HEK293 (cell line): Measurements from ENCODE around the gene PDLIM7.

Experiments used
- KLF10 ChIP-seq: fragments of 450-650 bp; IDR thresholded peaks from 2 replicates; pipeline ENCODE4 v1.5.1; 2018; ENCODE audit warnings: missing biosample characterization, mild to moderate bottlenecking, missing genetic modification characterization
- KLF8 ChIP-seq: fragments of 450-650 bp; formaldehyde crosslinking; IDR thresholded peaks from 2 replicates; pipeline ENCODE4 v1.5.1; 2016; ENCODE audit warnings: missing biosample characterization, missing genetic modification characterization
- YY1 ChIP-seq: fragments of 450-650 bp; formaldehyde crosslinking; IDR thresholded peaks from 2 replicates; pipeline ENCODE4 v1.5.1; 2018; ENCODE audit warnings: missing biosample characterization, missing genetic modification characterization
- ZBTB7A ChIP-seq: fragments of 450-650 bp; formaldehyde crosslinking; IDR thresholded peaks from 2 replicates; pipeline ENCODE4 v1.5.1; 2016; ENCODE audit warnings: low read depth, missing biosample characterization, missing genetic modification characterization
- ZFP3 ChIP-seq: fragments of 450-650 bp; formaldehyde crosslinking; IDR thresholded peaks from 2 replicates; pipeline ENCODE4 v1.5.1; 2016; ENCODE audit warnings: low read depth, missing biosample characterization, missing genetic modification characterization
- ZNF169 ChIP-seq: fragments of 450-650 bp; formaldehyde crosslinking; IDR thresholded peaks from 2 replicates; pipeline ENCODE4 v1.5.1; 2016; ENCODE audit warnings: missing biosample characterization, missing genetic modification characterization
- ZNF175 ChIP-seq: fragments of 450-650 bp; formaldehyde crosslinking; IDR thresholded peaks from 2 replicates; pipeline ENCODE4 v1.5.1; 2016; ENCODE audit warnings: missing biosample characterization, missing genetic modification characterization
- ZNF561 ChIP-seq: fragments of 450-650 bp; IDR thresholded peaks from 2 replicates; pipeline ENCODE4 v1.5.1; 2018; ENCODE audit warnings: missing biosample characterization, missing genetic modification characterization, borderline replicate concordance
- ZNF629 ChIP-seq: fragments of 450-650 bp; formaldehyde crosslinking; IDR thresholded peaks from 2 replicates; pipeline ENCODE4 v1.5.1; 2017; ENCODE audit warnings: missing biosample characterization, missing genetic modification characterization
- ZNF670 ChIP-seq: fragments of 450-650 bp; formaldehyde crosslinking; IDR thresholded peaks from 2 replicates; pipeline ENCODE4 v1.5.1; 2016; ENCODE audit warnings: missing biosample characterization, missing genetic modification characterization, low read depth
- TF ChIP-seq, protein P1 (sequence below): fragments of 450-650 bp; formaldehyde crosslinking; IDR thresholded peaks from 2 replicates; pipeline ENCODE4 v1.5.1; 2016; ENCODE audit warnings: missing biosample characterization, missing genetic modification characterization
- TF ChIP-seq, protein P2 (sequence below): fragments of 450-650 bp; formaldehyde crosslinking; IDR thresholded peaks from 2 replicates; pipeline ENCODE4 v1.5.1; 2016; ENCODE audit warnings: missing biosample characterization, missing genetic modification characterization
- TF ChIP-seq, protein P3 (sequence below): fragments of 450-650 bp; formaldehyde crosslinking; IDR thresholded peaks from 2 replicates; pipeline ENCODE4 v1.5.1; 2016; ENCODE audit warnings: missing biosample characterization, missing genetic modification characterization

DNA sequence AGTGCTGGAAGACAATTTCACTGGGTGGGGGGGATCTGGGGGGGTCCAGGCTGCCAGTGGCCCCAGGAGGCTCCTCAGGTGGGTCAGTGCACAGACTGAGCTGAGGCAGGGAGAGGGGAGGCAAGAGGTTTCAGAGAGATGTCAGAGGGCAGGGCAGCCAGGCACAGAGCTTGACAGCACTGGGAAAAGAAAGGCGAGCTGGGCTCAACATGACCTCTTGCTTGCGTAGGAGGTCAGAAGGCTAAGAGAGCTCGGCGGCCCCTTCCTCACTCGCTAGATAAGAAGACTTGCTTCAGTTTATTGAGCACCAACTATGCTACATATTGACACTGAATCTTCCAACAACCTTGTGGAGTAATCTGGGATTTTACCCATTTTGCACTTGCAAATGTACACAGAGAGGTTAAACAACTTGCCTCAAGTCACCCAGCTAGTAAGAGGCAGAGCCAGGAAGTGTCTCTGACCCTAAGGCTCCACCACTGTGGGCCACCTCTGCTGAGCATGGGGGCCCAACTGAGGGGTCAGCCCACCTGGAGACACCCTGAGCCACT lies 3.5 kb downstream of the PDLIM7 start:
- TF ChIP-seq, protein P1, sequence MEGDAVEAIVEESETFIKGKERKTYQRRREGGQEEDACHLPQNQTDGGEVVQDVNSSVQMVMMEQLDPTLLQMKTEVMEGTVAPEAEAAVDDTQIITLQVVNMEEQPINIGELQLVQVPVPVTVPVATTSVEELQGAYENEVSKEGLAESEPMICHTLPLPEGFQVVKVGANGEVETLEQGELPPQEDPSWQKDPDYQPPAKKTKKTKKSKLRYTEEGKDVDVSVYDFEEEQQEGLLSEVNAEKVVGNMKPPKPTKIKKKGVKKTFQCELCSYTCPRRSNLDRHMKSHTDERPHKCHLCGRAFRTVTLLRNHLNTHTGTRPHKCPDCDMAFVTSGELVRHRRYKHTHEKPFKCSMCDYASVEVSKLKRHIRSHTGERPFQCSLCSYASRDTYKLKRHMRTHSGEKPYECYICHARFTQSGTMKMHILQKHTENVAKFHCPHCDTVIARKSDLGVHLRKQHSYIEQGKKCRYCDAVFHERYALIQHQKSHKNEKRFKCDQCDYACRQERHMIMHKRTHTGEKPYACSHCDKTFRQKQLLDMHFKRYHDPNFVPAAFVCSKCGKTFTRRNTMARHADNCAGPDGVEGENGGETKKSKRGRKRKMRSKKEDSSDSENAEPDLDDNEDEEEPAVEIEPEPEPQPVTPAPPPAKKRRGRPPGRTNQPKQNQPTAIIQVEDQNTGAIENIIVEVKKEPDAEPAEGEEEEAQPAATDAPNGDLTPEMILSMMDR (tag by site-specific recombination) = no peak
- no peak for TF ChIP-seq ZNF670 (tag by site-specific recombination)
- no peak for TF ChIP-seq KLF10 (tag by site-specific recombination)
- no peak for TF ChIP-seq ZNF169 (tag by site-specific recombination)
- TF ChIP-seq KLF8 = no peak
- TF ChIP-seq ZNF561 (tag by site-specific recombination) = no peak
- TF ChIP-seq, protein P2, sequence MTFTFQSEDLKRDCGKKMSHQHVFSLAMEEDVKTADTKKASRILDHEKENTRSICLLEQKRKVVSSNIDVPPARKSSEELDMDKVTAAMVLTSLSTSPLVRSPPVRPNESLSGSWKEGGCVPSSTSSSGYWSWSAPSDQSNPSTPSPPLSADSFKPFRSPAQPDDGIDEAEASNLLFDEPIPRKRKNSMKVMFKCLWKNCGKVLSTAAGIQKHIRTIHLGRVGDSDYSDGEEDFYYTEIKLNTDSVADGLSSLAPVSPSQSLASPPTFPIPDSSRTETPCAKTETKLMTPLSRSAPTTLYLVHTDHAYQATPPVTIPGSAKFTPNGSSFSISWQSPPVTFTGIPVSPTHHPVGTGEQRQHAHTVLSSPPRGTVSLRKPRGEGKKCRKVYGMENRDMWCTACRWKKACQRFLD (tag by site-specific recombination) = no peak
- TF ChIP-seq ZNF175 = no peak
- no peak for TF ChIP-seq YY1
- no peak for TF ChIP-seq ZBTB7A (tag by site-specific recombination)
- no peak for TF ChIP-seq ZNF629
- TF ChIP-seq, protein P3, sequence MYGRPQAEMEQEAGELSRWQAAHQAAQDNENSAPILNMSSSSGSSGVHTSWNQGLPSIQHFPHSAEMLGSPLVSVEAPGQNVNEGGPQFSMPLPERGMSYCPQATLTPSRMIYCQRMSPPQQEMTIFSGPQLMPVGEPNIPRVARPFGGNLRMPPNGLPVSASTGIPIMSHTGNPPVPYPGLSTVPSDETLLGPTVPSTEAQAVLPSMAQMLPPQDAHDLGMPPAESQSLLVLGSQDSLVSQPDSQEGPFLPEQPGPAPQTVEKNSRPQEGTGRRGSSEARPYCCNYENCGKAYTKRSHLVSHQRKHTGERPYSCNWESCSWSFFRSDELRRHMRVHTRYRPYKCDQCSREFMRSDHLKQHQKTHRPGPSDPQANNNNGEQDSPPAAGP (tag by site-specific recombination) = no peak
- TF ChIP-seq ZFP3 (tag by site-specific recombination) = no peak
